ENCODE results near the gene ADGB.
"Not testable (repeated sequence)": the region's sequence is repeated elsewhere in the genome, so short reads cannot be mapped to it uniquely, and the experiment has no call there.

The ADGB gene

GRCh38 chr6:146598772-146599405 is at the start of gene ADGB:
Gene ADGB, plus strand, starts transcription at chr6:146598972. Its CDS starts 69 bp downstream, at chr6:146599041.
- Histone ChIP-seq H3K27me3 (no peaks in the 10 kb centered on the region), H3K4me2 (peak within 1 kb of the TSS in 2 of 11 experiments; percentile 91 to 96; a peak in 2 of 22 replicates), H3K36me3 (no peaks in the 10 kb centered on the region), H3K4me3 (no peak within 1 kb of the TSS), H3K4me1 (peaks cover 8 to 43% (median 29%) of the 10 kb centered on the region in 10 experiments), H3K9ac (no peak within 1 kb of the TSS), H3K9me3 (replicated peaks in 1 of 11) (peaks cover 0 to 7% (median 0%) of the 10 kb centered on the region in 11 experiments; a peak in 1 of 22 replicates), H4K20me1 (no peaks in the 10 kb centered on the region), H3K27ac (no peak within 1 kb of the TSS)
- no peak for TF ChIP-seq Cebpa-rat (IDR thresholded peaks at IDR 0.05)

- Histone ChIP-seq H3K27me3 (no peaks in the 10 kb centered on the region), H3K9ac (no peak overlapping the region), H3K9me3 (replicated peaks in 1 of 11) (no peaks in the 10 kb centered on the region), H3K36me3 (no peaks in the 10 kb centered on the region), H3K4me3 (no peak overlapping the region), H3K4me2 (no peak overlapping the region), H3K4me1 (peaks cover 0 to under 1% (median 0%) of the 10 kb centered on the region in 10 experiments; a peak in 2 of 20 replicates), H4K20me1 (no peaks in the 10 kb centered on the region), H3K27ac (no peak overlapping the region)
- peak in 9 of 11 experiments; percentile 44 to 95 (median 82); a peak in 16 of 22 replicates for TF ChIP-seq Cebpa-rat (IDR thresholded peaks at IDR 0.05)
These were observed 47.9 kb upstream of the ADGB start for GRCh38 chr6:146550911-146551310.

- Histone ChIP-seq H3K36me3 (no peaks in the 10 kb centered on the region), H3K9me3 (replicated peaks in 1 of 11) (no peaks in the 10 kb centered on the region), H3K4me2 (no peak overlapping the region), H3K4me3 (no peak overlapping the region), H3K27ac (no peak overlapping the region), H3K4me1 (no peaks in the 10 kb centered on the region), H3K9ac (no peak overlapping the region), H3K27me3 (no peaks in the 10 kb centered on the region), H4K20me1 (no peaks in the 10 kb centered on the region)
- TF ChIP-seq Cebpa-rat (IDR thresholded peaks at IDR 0.05): no peak
These were observed 47.2 kb upstream of the ADGB start for GRCh38 chr6:146551545-146551944.

GRCh38 chr6:146553377-146554135 is 45.2 kb upstream of the ADGB start:
- Histone ChIP-seq H3K27me3 (no peaks in the 10 kb centered on the region), H3K9ac (no peak overlapping the region), H3K9me3 (replicated peaks in 1 of 11) (no peaks in the 10 kb centered on the region), H3K4me2 (no peak overlapping the region), H3K4me3 (no peak overlapping the region), H4K20me1 (no peaks in the 10 kb centered on the region), H3K36me3 (no peaks in the 10 kb centered on the region), H3K4me1 (no peaks in the 10 kb centered on the region), H3K27ac (no peak overlapping the region)
- no peak for TF ChIP-seq Cebpa-rat (IDR thresholded peaks at IDR 0.05)

- Histone ChIP-seq H3K4me1 (peaks cover 0 to 15% (median 0%) of the 10 kb centered on the region in 10 experiments; a peak in 4 of 20 replicates), H3K36me3 (no peaks in the 10 kb centered on the region), H3K9ac (no peak overlapping the region), H3K9me3 (replicated peaks in 1 of 11) (no peaks in the 10 kb centered on the region), H3K4me2 (peak overlapping the region in 2 of 11 experiments; percentile 32 to 73; a peak in 3 of 22 replicates), H3K27ac (no peak overlapping the region), H3K4me3 (no peak overlapping the region), H4K20me1 (no peaks in the 10 kb centered on the region), H3K27me3 (no peaks in the 10 kb centered on the region)
- TF ChIP-seq Cebpa-rat (IDR thresholded peaks at IDR 0.05): no peak
These were observed 38.2 kb upstream of the ADGB start for GRCh38 chr6:146560607-146561006.

- Histone ChIP-seq H3K4me1 (peaks cover 0 to 12% (median 0%) of the 10 kb centered on the region in 10 experiments; a peak in 4 of 20 replicates), H3K9me3 (replicated peaks in 1 of 11) (peaks cover 0 to 11% (median 0%) of the 10 kb centered on the region in 11 experiments; a peak in 2 of 22 replicates)
- H3K4me2 ChIP-seq, H3K27ac ChIP-seq, H3K4me3 ChIP-seq, H3K9ac ChIP-seq, H4K20me1 ChIP-seq, H3K36me3 ChIP-seq, H3K27me3 ChIP-seq: not testable (repeated sequence)
These were observed 32.1 kb upstream of the ADGB start for GRCh38 chr6:146566661-146567060.

- not testable (repeated sequence) for H3K4me2 ChIP-seq, H3K27me3 ChIP-seq, H3K9ac ChIP-seq, H3K36me3 ChIP-seq, H3K27ac ChIP-seq, H3K4me3 ChIP-seq, H4K20me1 ChIP-seq
- Histone ChIP-seq H3K9me3 (replicated peaks in 1 of 11) (peaks cover 0 to 11% (median 0%) of the 10 kb centered on the region in 11 experiments; a peak in 2 of 22 replicates), H3K4me1 (peaks cover 0 to 21% (median 0%) of the 10 kb centered on the region in 10 experiments; a peak in 4 of 20 replicates)
These were observed 30.2 kb upstream of the ADGB start for GRCh38 chr6:146568619-146569018.

- H3K4me2 ChIP-seq: no peak overlapping the region; a peak in 1 of 22 replicates
- no peak for TF ChIP-seq Cebpa-rat (IDR thresholded peaks at IDR 0.05)
These were observed 24.6 kb upstream of the ADGB start for GRCh38 chr6:146574211-146574610.

GRCh38 chr6:146578054-146578453 is 20.7 kb upstream of the ADGB start:
- peaks cover 0 to 17% (median 5%) of the 10 kb centered on the region in 11 experiments; a peak in 9 of 22 replicates for H3K9me3 ChIP-seq (replicated peaks in 1 of 11)
- no peak overlapping the region for H3K4me3 ChIP-seq
- H3K27ac ChIP-seq: no peak overlapping the region
- no peak overlapping the region for H3K4me2 ChIP-seq
- H4K20me1 ChIP-seq: no peaks in the 10 kb centered on the region
- peaks cover 0 to 27% (median 0%) of the 10 kb centered on the region in 10 experiments; a peak in 7 of 20 replicates for H3K4me1 ChIP-seq
- H3K36me3 ChIP-seq: no peaks in the 10 kb centered on the region
- no peak for TF ChIP-seq Cebpa-rat (IDR thresholded peaks at IDR 0.05)
- H3K27me3 ChIP-seq: no peaks in the 10 kb centered on the region
- H3K9ac ChIP-seq: no peak overlapping the region

More at GRCh38 chr6:146574211-146574610, 24.6 kb upstream of the ADGB start:
- H4K20me1 ChIP-seq: no peaks in the 10 kb centered on the region
- H3K4me3 ChIP-seq: no peak overlapping the region
- H3K27me3 ChIP-seq: no peaks in the 10 kb centered on the region
- no peak overlapping the region for H3K9ac ChIP-seq
- peaks cover 0 to 18% (median 0%) of the 10 kb centered on the region in 10 experiments; a peak in 3 of 20 replicates for H3K4me1 ChIP-seq
- H3K36me3 ChIP-seq: no peaks in the 10 kb centered on the region
- H3K9me3 ChIP-seq (replicated peaks in 1 of 11): peaks cover 0 to 11% (median 4%) of the 10 kb centered on the region in 11 experiments; a peak in 6 of 22 replicates
- no peak overlapping the region for H3K27ac ChIP-seq
